Upper lobe of right lung (tissue), 1 donor: ENCODE measurements around the gene SLC1A7. TPM values are rescaled to one million over a fixed set of nuclear protein-coding genes. Genes with fewer than 3 reads are reported as not detected.
A peak's percentile ranks its signal among the peaks of the same experiment; 100 is the strongest.

ENCODE experiments used
- ATAC-seq: fragments of 200-7000 bp; cut with Tn5 transposase; one replicate; pipeline ENCODE4 v1.9.1; 2020; ENCODE audit warnings: mild to moderate bottlenecking, moderate library complexity
- DNase-seq: peaks from one replicate; pipeline ENCODE4 v3.0.0-alpha.2; 2020
- H3K27ac ChIP-seq: fragments of 200-600 bp; one replicate; pipeline ENCODE4 v1.8.0; 2022
- H3K27me3 ChIP-seq: fragments of 200-600 bp; one replicate; pipeline ENCODE4 v1.8.0; 2022; ENCODE audit warnings: mild to moderate bottlenecking
- H3K36me3 ChIP-seq: fragments of 200-600 bp; one replicate; pipeline ENCODE4 v1.8.0; 2022
- H3K4me1 ChIP-seq: fragments of 200-600 bp; one replicate; pipeline ENCODE4 v1.8.0; 2022
- H3K4me3 ChIP-seq: fragments of 200-600 bp; one replicate; pipeline ENCODE4 v1.8.0; 2022; ENCODE audit warnings: mild to moderate bottlenecking
- H3K9me3 ChIP-seq: fragments of 200-600 bp; one replicate; pipeline ENCODE4 v1.8.0; 2022
- intact Hi-C: fragments of 100-400 bp; cut with DNase I; formaldehyde crosslinking; loops from one replicate; pipeline ENCODE4 v1.11.0; 2022
- total RNA-seq: library from RNA; stranded (reverse); fragmentation: NEBNext Ultra II Directional; extraction: Animal tissue kit (Norgen Biotek cat#: 25700); gene quantifications from one replicate; pipeline ENCODE4 v1.2.1, GENCODE V29; 2021
- TF ChIP-seq, protein P1 (sequence below): fragments of 200-600 bp; IDR thresholded peaks from one replicate; pipeline ENCODE4 v1.8.0; 2022; ENCODE audit warnings: antibody characterized with exemption
- donor health status: DM: no; HTN: yes; CAD: no; lungs with severe emphysema.

SLC1A7 gene
- total RNA-seq, 1 donor from 2014 or later: 0.26 TPM

DNA sequence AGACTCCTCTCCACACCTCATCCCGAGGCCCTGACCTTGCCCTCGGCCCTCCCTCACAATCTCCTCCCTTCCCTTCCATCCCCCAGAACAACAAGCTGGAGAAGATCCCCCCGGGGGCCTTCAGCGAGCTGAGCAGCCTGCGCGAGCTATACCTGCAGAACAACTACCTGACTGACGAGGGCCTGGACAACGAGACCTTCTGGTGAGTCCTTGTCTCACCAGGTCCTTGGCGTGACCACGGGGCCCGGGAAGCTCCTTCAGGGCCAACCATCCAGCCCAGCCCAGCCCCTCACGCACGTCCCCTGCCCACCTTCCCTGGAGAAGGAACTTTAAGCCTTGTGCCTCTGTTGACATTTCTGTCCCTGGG, 64.9 kb downstream of the SLC1A7 start:
- ATAC-seq (no peak), DNase-seq (peak; percentile 49)
- no peak overlapping the region for H3K4me3 ChIP-seq
- intact Hi-C loops: no loop called here
- no peaks in the 10 kb centered on the region for H3K9me3 ChIP-seq
- TF ChIP-seq, protein P1, sequence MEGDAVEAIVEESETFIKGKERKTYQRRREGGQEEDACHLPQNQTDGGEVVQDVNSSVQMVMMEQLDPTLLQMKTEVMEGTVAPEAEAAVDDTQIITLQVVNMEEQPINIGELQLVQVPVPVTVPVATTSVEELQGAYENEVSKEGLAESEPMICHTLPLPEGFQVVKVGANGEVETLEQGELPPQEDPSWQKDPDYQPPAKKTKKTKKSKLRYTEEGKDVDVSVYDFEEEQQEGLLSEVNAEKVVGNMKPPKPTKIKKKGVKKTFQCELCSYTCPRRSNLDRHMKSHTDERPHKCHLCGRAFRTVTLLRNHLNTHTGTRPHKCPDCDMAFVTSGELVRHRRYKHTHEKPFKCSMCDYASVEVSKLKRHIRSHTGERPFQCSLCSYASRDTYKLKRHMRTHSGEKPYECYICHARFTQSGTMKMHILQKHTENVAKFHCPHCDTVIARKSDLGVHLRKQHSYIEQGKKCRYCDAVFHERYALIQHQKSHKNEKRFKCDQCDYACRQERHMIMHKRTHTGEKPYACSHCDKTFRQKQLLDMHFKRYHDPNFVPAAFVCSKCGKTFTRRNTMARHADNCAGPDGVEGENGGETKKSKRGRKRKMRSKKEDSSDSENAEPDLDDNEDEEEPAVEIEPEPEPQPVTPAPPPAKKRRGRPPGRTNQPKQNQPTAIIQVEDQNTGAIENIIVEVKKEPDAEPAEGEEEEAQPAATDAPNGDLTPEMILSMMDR: no peak
- H3K27ac ChIP-seq: no peak overlapping the region
- no peaks in the 10 kb centered on the region for H3K36me3 ChIP-seq
- no peaks in the 10 kb centered on the region for H3K27me3 ChIP-seq
- no peaks in the 10 kb centered on the region for H3K4me1 ChIP-seq

DNA sequence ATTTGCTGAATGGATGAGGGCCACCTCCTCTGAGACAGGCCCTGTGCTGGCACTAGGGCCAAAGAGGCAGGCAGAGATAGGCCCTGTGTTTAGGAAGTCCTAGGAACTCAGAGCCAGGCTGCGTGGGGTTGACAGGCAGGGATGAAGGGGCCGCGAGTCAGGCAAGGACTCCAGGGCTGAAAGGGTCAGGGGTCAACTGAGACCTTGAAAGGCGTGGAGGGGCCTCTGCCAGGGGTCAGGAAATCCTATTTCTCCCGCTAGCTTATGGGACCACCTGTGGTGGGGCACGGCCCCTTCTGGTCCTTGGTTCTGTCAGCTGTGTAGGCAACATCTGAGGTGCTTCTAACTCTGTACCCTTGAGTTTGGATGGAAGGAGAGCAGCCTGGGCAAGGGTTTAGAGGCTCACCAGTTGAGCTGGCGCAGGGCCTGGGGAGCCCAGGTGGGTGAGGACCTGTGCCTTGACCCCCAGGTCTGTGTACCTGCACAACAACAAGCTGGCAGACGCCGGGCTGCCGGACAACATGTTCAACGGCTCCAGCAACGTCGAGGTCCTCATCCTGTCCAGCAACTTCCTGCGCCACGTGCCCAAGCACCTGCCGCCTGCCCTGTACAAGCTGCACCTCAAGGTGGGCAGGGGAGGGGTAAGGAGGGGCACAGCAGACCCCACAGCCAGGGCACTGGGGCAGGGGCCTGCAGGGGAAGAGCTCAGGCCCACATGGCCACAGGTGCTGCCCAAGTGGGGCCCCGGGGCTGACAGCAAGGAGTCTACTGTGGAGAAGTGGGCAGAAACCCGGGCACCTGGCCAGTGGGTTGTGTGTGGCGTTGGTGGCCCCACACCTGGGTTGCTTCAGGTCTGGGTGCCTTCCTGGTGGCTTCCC, 65.5 kb downstream of the SLC1A7 start:
- H3K27ac ChIP-seq: no peak overlapping the region
- TF ChIP-seq, protein P1: no peak
- ATAC-seq (no peak), DNase-seq (peak; percentile 54)
- H3K9me3 ChIP-seq: no peaks in the 10 kb centered on the region
- no peak overlapping the region for H3K4me3 ChIP-seq
- H3K4me1 ChIP-seq: no peaks in the 10 kb centered on the region
- no peaks in the 10 kb centered on the region for H3K36me3 ChIP-seq
- intact Hi-C loops: no loop called here
- no peaks in the 10 kb centered on the region for H3K27me3 ChIP-seq

DNA sequence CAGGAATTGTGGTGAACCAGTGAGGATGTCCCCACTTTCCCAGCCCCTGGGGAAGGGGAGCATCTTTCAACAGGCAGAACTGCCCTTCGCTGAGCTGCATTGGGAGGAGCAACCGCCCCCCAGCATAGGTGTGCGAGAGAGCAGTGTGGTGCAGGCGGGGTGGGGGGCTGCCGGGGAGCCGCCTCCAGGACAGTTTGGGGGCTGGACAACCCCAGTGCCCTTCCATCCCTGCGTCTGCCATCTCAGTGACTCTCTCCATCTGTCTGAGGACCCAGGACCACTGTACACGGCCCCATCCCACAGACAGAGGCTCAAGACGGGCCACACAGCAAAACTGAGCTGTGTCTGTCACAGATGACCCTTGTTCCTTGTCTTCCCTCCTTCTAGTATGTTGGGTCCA, 66.3 kb downstream of the SLC1A7 start:
- no peak overlapping the region for H3K4me3 ChIP-seq
- no peak for ATAC-seq
- no peak overlapping the region for H3K27ac ChIP-seq
- H3K27me3 ChIP-seq: no peaks in the 10 kb centered on the region
- TF ChIP-seq, protein P1: no peak
- intact Hi-C loops: no loop called here
- no peaks in the 10 kb centered on the region for H3K9me3 ChIP-seq
- peak; percentile 47 for DNase-seq
- H3K36me3 ChIP-seq: no peaks in the 10 kb centered on the region
- no peaks in the 10 kb centered on the region for H3K4me1 ChIP-seq

DNA sequence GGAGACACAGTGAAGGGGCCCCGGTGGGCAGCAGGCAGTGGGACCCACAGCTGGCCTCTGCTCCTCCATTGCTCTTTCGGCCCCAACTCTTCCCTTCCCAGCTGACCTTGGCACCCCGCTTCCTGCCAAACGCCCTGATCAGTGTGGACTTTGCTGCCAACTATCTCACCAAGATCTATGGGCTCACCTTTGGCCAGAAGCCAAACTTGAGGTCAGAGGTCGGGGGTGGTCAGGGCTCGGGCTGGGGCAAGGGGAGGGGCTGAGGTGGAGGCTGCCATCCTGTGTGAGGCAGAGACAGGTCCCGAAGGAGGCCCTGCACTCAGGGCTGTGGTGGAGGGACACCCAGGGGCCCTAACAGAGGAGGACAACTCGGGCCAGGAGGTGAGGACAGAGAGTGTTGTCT, 66.7 kb downstream of the SLC1A7 start:
- Histone ChIP-seq H3K27me3 (no peaks in the 10 kb centered on the region), H3K36me3 (no peaks in the 10 kb centered on the region), H3K4me3 (no peak overlapping the region), H3K9me3 (no peaks in the 10 kb centered on the region), H3K4me1 (no peaks in the 10 kb centered on the region), H3K27ac (no peak overlapping the region)
- intact Hi-C loops: no loop called here
- ATAC-seq: no peak
- peak; percentile 60 for DNase-seq
- TF ChIP-seq, protein P1: no peak

DNA sequence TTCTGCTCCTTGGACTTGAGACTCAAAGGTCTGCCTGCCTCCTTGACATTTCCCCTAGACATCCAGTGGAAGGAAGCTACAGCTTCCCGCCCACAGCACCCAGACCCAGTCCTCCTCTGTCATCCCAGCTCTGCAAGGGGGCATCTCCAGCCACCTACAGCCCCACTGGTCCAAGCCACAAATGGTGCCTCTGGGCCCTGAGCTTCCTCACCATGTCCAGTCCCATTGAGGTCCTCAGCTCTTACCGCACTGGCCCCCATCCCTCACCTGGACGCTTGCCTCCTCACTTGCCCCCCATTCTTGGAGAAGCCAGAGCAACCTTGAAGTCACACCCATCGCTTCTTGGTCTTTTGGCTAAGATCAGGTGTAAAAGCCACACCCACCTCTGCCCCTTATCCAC, 67.2 kb downstream of the SLC1A7 start:
- TF ChIP-seq, protein P1: no peak
- Histone ChIP-seq H3K27ac (no peak overlapping the region), H3K36me3 (no peaks in the 10 kb centered on the region), H3K27me3 (no peaks in the 10 kb centered on the region), H3K9me3 (no peaks in the 10 kb centered on the region), H3K4me3 (no peak overlapping the region), H3K4me1 (no peaks in the 10 kb centered on the region)
- intact Hi-C loops: no loop called here
- no peak for ATAC-seq
- DNase-seq: peak; percentile 46
